HG02759 (cell line): ENCODE measurements around the gene MEIOB.

Source experiments
- ATAC-seq: cut with Tn5 transposase; IDR thresholded peaks from one replicate; pipeline ENCODE4 v1.9.1; 2021; ENCODE audit warnings: mild to moderate bottlenecking, moderate library complexity; ENCODE audit not compliant: unreplicated experiment

Gene MEIOB

DNA sequence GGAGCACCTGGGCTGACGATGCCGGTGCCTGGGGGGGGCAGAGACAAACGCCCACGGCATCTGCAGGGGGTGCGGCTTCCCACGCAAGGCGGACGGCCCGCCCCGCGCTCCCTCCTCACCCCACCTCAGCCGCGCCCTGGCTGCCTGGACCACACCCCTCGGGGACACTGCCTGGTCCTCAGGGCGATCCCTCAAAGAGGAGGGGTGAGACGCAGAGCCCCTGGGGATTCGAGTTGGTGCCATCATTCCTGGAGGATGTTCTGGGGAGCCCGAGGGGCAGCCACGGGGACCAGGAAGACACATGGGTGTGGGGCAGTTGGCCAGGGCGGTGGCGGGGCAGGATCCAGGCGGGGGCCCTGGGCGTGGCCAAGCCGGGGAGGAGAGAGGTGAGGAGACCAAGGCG, 82.3 kb downstream of the MEIOB start:
- no peak for ATAC-seq

DNA sequence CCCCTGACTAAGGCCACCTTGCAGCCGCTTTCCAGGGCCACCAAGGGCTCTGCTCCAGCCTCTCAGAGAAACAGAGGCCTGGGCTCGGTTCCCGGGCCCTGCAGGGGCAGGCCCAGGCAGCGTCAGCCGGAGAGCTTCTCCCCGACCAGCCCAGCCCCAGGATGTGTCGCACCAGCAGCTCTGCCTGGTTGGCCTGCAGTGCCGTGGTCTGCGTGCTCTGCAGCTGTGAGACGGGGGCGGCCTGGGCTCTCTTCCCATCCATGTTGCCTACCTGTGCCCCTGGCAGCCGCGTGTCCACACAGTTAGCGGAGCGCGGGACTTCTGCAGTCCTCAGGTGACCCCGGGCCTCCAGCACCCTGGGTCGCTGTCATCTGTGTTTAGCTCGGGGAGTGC, 83.3 kb downstream of the MEIOB start:
- no peak for ATAC-seq

DNA sequence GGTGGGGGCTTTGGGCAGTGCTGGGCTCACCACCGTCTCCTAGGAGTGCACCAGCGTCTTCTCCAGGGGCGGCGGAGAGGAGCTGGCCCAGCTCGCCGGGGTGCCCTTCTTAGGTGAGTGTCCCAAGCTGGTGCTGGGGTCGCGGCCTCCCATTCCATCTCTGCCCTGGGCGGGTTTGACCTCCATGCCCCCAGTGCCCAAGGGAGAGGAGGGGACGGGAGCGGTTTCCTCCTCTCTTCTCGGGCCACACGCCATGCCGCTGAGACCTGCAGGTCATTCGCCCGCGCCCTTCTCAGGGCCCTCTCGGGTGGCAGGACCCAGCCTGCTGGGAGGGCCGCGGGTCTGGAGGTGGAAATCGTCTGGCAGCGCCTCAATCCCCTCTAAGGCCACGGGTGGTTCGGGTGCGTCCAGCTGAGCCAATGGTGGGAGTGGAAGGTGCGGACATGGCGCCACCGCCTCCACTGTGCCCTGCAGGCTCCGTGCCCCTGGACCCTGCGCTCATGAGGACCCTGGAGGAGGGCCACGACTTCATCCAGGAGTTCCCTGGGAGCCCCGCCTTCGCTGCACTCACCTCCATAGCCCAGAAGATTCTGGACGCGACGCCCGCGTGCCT, 83.8 kb downstream of the MEIOB start:
- no peak for ATAC-seq

DNA sequence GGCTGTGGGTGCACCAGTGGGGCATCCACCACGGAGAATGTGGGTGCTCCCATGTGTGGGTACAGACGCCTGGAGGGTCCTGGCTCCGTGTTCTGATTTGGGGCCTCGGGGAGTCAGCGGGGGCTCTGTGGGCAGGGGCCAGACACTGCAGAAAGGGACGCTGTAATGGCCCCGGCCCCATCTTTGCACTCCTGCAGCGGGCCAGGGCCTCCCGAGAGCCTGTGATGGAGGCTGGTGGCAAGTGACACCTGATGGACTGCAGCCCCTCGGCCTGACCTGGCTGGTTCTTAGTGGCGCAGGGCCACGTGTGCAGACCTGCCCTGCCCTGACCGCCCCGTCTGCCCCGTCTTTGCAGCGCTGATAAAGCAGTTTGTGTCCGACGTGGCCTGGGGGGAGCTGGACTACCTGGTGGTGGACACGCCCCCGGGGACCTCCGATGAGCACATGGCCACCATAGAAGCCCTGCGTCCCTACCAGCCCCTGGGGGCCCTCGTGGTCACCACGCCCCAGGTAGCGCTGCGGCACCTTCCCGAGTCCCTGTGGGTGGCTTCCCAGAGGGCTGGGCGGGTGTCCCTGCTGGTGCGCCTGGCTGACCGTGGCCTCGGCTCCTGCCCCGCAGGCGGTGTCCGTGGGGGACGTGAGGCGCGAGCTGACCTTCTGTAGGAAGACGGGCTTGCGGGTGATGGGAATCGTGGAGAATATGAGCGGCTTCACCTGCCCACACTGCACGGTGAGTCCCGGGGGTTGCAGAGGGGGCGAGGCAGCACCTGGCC, 84.5 kb downstream of the MEIOB start:
- ATAC-seq = no peak

DNA sequence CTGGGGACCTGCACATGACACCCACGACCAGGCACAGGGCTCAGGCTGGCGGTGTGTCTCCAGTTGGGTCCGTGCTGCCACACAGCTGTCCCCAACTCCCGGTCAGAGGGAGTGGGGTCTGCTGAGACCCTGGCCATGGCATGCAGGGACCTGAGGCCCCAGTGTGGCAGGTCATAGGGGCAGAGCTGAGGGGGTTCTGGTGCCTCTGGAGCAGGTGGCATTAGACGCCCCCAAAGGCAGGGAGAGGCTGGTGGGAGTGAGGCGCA, 85.0 kb downstream of the MEIOB start:
- no peak for ATAC-seq

DNA sequence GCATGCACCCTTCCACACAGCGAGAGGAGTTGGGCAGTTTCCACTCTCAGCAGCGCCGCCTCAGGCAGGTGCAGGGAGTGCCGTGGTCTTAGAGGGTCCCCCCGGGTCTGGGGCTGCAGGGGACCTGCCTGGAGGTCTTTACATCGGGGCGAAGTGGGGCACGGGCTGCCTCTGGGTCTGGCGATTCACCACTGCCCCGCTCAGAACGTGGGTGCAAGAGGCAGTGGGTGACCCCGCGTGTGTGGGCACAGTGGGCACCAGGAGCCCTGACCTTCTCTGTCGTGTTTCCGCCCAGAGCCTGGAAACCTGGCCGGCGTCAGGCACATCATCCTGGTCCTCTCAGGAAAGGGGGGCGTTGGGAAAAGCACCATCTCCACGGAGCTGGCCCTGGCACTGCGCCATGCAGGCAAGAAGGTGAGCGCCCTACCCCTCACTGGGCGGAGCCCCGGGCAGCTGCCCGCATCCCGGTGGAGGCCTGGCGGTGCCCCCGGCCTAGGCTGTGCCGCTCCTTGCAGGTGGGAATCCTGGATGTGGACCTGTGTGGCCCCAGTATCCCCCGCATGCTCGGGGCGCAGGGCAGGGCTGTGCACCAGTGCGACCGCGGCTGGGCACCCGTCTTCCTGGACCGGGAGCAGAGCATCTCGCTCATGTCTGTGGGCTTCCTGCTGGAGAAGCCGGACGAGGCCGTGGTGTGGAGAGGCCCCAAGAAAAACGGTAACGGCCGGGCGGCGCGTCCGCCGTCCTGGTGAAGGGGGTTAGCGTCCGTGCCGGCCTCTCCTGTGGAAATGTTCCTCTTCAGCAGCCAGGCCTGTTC, 85.5 kb downstream of the MEIOB start:
- no peak for ATAC-seq

DNA sequence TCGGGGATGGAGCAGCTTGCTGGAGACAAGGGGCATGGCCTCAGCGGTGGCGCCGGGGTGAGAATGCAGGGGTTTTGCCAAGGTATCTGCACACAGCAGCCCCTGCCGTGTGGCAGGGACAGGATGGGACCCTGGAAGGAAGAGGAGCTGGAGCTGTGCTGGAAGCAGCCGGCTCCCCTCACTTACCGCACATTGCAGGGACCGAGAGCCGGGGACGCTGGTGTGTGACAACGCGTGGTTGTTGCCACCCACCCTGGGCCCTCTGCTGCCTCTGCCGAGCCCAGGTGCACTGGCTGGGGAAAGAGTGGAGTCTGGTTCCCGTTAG, 86.2 kb downstream of the MEIOB start:
- no peak for ATAC-seq

DNA sequence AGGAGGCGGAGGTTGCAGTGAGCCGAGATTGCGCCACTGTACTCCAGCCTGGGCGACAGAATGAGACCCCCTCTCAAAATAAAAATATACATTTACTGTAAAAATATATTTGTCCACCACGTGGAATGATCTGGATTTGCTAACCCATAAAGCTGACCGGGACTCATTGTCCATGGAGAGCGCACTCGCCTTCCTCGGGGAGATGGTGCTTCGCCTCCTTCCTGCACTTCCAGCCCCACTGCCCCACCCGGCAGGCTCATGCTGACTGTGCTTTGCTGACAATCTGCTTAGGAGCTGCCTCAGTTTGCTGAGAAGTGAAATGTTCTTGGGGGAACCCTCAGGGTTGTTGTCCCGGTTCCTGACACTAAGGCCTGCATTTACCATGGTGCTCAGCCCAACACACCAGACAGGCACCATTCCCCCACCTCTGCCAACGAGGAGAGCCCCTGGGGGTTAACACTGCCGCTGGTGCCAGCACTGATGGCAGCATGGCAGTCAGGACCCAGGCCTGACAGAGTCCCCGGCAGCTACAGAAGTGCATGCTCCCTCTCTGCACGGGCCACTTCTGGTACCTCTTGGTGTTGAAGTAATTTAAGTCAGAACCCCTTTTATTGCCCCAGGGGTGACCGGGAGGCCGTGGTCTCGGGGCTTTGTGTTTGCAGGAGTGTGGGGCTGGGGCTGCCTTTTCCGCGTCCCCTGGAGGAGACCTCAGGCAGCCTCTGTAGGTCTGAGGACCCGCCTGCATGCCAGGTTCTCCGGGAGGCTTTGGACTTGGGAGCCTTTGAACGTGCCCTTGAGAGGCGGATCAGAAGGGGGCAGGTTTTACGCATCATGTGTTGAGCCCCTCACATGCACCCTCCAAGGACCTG, 86.8 kb downstream of the MEIOB start:
- no peak for ATAC-seq
